HG02759 (cell line): ENCODE data around the gene RIN3.
A peak's percentile ranks its signal among the peaks of the same experiment; 100 is the strongest.
"Not testable (repeated sequence)": the region's sequence is repeated elsewhere in the genome, so short reads cannot be mapped to it uniquely, and the experiment has no call there.

ENCODE experiments used
- ATAC-seq: cut with Tn5 transposase; IDR thresholded peaks from one replicate; pipeline ENCODE4 v1.9.1; 2021; ENCODE audit warnings: mild to moderate bottlenecking, moderate library complexity; ENCODE audit not compliant: unreplicated experiment

RIN3 gene

GRCh38 chr14:92658160-92658559, 144.6 kb downstream of the RIN3 start:
- ATAC-seq, result no peak

- no peak for ATAC-seq
Observed at GRCh38 chr14:92658684-92659083, 145.1 kb downstream of the RIN3 start.

DNA sequence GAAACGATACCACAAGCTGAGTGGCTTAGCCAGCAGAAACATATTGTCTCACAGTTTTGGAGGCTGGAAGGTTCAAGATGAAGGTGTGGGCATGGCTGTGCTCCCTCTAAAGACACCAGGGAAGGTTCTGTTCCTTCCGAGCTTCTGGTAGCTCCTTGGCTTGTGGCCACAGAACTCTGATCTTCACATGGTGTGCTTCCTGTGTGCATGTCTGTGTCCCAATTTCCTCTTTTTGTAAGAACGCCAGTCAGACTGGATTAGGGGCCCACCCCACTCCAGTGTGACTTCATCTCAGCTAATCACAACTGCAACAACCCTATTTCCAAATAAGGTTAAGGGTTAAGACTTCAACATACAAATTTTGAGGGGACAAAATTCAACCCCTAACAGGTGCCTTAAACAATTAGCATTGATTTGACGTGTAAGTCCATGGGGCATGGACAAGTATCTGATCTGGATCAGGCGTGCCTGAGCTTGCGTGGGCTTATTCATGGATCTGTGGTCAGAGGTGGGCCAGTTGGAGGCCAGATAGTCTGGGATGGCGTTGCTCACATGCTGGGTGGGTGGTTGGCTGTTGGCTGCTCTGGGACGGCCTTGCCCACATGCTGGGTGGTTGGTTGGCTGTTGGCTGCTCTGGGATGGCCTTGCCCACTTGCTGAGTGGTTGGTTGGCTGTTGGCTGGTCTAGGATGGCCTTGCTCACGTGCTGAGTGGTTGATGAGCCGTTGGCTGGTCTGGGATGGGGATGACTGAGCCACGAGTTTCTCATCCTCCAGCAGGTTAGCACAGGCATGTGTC, 146.4 kb downstream of the RIN3 start:
- no peak for ATAC-seq

DNA sequence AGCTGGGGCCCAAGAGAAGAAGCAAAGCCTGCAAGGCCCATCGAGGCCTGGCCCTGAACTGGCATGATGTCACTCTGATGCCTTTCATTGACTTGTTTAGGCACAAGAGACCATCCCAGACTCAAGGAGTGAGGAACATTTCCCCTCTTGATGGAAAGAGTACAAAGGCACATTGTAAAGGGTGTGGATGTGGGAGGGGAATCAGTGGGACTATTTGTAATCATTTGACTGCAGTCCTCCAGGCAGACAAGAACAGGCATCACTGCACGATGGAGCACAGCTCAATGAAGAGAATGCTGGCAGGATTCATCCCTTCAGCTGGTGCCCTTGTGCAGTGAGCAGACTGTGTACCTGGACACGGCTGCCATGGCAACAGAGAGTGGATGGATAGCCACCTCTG, 147.0 kb downstream of the RIN3 start:
- no peak for ATAC-seq

DNA sequence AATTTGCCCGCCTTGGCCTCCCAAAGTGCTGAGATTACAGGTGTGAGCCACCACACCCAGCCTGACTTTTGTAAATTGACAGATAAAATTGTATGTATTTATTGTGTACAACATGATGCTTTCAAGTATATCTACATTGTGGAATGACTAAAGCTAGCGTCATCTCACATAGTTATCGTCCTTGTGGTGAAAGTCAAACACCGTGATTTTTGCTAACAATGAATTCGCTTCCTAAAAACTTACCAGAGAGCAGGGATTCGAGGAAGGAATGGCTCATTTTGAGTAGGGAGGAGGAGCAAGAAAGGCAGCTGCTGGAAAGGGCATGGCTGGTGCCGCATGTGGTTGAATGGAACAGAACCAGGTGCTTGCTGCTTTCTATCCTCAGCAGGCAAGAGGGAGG, 149.5 kb downstream of the RIN3 start:
- ATAC-seq, result no peak

DNA sequence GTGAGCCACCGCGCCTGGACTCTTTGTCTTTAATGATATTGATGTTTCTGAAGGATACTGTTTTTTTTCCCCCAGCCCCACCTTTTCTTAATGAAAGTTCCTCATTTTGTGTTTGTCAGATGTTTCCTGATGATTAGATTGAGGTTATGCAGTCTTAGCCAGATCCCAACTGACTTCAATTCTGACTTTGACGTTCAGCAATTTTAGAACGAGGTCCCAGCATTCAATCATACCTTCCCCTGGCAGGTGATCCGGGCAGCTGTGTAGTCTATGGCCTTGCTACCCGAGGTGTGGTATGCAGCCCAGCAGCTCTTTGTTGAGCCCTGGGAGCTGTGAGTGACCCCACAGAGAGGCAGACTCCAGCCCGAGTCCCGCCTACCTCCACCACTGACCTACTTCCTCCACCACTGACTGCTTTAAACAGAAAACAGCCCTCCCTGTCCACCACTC, 152.1 kb downstream of the RIN3 start:
- ATAC-seq, result no peak

DNA sequence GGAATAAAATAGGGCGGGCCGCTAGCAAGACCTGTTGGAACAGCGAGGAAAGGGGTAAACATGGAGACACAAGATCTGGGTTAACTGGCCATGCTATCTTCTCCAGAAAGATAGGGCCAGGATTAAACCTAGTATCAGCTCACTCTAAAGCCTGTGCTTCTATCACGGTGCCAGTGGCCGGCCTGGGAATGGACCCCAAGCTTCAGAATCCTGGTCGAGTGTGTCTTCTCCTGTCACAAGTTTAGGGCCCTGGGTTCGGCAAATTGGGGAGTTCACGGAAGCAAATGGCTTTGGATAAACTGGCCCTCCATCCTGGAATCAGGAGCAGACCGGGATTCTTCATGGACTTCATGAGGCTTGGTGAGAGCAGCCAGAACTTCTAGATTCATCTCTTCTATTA, 152.7 kb downstream of the RIN3 start:
- no peak for ATAC-seq

- ATAC-seq, result peak; percentile 63
Observed at GRCh38 chr14:92668276-92668973, 154.8 kb downstream of the RIN3 start.

DNA sequence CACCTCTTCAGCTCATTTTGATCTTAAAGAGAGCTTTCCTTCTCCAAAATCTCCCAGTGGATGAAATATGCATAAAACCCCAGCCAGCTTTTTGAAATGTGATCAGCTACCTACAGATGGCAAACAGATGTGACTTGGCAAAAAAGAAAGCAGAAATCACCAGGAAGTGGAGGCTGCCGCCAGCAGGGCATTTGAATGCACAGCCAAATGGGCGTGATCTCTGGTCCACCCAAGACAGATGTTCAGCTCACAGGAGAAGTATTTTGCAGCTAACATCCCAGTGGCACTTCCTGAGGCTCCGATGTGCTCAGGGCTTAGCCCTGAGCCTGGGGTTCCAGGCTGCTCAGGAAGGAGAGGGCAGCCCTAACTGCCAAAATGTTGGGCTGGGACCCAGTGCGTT, 156.6 kb downstream of the RIN3 start:
- ATAC-seq, result peak; percentile 41

DNA sequence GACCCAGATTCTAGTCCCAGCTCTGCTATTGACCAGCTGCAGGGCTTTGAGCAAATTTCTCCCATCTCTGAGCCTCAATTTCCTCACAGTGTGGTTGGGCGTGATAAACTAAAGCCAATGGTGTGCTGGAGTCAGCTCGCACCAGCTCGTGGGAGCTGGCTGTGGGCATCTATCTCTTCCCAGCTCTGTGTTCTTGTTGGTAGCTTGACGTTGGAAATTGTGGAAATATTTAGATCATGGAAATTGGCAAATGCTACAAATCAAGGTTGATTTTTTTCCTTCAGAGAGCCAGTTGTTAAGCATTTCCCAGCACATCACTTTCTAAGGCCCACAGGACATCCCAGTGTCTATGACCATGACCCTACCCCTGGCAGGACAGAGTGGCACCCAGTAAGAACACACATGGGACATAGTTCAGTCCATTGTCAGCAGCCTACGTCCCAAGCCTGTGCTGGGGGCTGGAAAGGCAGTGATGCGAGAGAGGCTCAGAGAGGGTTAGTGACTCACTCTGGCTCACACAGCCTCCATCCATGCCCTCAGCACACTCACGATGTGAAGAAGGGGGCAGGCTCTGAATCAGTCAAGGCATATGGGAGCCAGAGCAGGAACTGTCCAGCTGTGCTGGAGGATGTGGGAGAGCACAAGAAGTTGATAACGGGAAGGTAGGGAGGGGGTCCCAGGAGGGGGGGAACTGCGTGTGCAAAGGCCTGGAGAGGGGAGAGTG, 157.2 kb downstream of the RIN3 start:
- no peak for ATAC-seq

DNA sequence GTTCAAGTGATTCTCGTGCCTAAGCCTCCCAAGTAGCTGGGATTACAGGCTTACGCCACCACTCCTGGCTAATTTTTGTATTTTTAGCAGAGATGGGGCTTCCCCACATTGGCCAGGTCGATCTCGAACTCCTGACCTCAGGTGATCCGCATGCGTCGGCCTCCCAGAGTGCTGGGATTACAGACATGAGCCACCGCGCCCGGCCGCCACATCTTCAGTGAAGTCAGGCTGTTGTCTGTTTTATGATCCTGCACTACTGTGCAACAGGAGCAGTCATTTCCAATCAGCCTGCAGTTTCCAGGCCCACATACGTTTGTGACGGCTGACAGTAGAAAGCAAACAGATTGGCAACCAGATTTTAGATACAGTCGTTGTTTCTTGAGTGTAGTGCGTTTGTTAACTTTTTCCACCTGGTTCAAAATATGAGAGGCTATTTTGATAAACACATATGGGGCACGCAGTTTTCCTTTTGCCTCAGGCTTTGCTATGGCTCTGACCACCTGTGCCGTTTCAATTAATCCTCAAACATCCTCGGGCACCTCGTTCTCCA, 160.1 kb downstream of the RIN3 start:
- ATAC-seq, result no peak

- no peak for ATAC-seq
Observed at GRCh38 chr14:92675421-92675820, 161.8 kb downstream of the RIN3 start.

DNA sequence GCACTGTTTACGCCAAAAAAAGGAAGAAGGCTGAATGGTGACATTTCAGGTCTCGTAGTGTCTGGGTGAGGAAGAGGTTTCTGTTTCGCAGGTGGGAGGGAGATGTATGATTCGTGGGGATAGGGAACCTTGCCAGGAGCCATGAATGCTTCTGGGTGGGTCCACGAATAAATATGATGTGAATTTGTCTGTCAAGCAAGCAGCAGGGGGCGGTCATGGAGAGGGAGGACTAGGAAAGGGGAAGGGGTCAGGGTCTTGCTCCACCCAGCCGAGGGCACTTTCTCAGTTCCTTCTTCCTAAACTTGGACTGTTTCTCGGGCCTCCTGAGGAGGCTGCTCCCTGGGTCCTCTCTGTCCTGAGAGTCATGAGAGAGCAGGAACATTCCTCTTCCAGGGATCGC, 162.4 kb downstream of the RIN3 start:
- no peak for ATAC-seq

DNA sequence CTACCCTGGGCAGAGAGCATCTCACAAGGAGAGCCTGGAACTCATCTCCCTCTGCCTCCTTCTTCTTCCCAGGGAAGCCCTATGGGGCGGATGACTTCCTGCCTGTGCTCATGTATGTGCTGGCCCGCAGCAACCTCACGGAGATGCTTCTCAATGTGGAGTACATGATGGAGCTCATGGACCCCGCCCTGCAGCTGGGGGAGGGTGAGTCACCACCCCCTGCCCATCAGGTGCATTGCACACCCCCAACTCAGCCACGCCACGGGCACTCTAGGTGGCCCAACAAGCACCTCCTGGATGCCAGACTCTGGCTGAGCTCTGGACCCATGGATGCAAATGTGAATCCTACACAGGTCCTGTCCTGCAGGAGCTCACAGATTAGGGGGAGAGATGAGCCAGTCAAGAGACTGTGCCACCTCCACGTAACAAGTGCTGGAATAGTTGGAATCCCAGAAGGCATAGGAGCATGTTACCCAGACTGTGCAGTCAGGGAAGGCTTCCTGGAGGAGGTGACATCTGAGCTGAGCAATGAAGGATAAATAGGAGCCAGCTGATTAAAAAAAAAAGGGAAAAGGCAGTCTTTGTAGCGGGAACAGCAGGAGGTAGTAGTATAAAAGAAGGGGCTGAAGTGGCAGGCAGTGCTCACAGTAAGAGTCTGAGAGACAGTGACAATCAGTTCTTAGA, 163.0 kb downstream of the RIN3 start:
- no peak for ATAC-seq

GRCh38 chr14:92677087-92677668, 163.6 kb downstream of the RIN3 start:
- ATAC-seq, result peak; percentile 84

DNA sequence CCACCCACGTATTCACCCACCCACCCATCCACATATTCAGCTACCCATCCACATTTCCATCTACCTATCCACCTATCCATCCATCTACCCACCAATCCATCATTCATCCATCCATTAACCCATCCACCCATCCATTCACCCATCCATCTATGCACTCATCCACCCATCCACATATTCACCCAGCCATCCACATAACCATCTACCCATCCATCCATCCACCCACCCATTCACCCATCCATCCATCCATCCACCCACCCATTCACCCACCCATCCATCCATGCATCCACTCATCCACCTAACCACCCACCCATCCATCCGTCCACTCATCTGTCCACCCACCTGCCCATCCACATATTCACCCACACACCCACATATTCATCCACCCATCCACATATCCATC, 164.4 kb downstream of the RIN3 start:
- ATAC-seq, result no peak

GRCh38 chr14:92678766-92679165, 165.2 kb downstream of the RIN3 start:
- ATAC-seq, result no peak

- no peak for ATAC-seq
Observed at GRCh38 chr14:92679246-92679645, 165.7 kb downstream of the RIN3 start.

- not testable (repeated sequence) for ATAC-seq
Observed at GRCh38 chr14:92680330-92680729, 166.7 kb downstream of the RIN3 start.
